GM11168 (cell line): Measurements from ENCODE around the gene ASTN1.

Experiments used
- in situ Hi-C: fragments of 300-500 bp; cut with MboI; formaldehyde crosslinking; loops from one replicate; pipeline ENCODE4 v1.12.0; 2022; ENCODE audit warnings: low sequenced_read_pairs; ENCODE audit not compliant: unreplicated experiment

ASTN1 gene

GRCh38 chr1:177170756-177171535, 6.4 kb upstream of the ASTN1 start, which contains the start of gene BRINP2:
BRINP2 (plus strand) TSS chr1:177170958; CDS start chr1:177229877, 58,919 bp downstream.
- in situ Hi-C loops = no loop called here

GRCh38 chr1:177165069-177165439, 542 bp upstream of the ASTN1 start:
- in situ Hi-C loops = no loop called here

DNA sequence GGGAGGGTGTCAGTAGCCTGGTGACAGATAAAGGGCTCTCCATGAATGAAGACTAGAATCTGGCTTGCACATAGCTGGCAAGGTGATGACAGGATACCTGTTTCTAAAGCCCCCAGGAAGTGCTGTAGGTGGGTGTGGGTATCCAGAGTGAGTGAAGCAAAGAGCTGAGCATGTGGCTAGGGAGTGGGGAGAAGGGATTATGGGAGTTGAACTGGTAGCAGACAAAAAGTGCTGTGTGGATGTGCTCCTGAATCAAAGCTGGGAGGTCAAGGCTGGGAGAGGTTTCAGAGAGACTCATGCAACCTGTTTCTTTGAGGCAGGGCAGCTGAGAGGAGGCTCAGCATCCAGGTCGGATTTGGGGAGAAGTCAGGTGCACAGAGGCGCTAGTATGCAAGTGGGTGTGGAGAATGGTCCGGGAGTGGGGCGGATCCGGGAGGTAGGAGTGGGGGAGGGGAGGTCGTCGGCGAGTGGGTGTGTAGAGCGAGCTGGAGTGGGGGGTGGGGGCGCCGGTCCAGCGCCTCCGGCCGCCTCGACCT, 600 bp downstream of the ASTN1 start:
- in situ Hi-C loops = no loop called here

GRCh38 chr1:177162243-177162642, 2.3 kb downstream of the ASTN1 start:
- in situ Hi-C loops = no loop called here

GRCh38 chr1:177146499-177146898, 18.0 kb downstream of the ASTN1 start:
- in situ Hi-C loops = no loop called here

- in situ Hi-C loops = no loop called here
Measured at GRCh38 chr1:177145106-177146070, 19.1 kb downstream of the ASTN1 start.

- in situ Hi-C loops = no loop called here
Measured at GRCh38 chr1:177142791-177143271, 21.7 kb downstream of the ASTN1 start.

- in situ Hi-C loops = no loop called here
Measured at GRCh38 chr1:177142010-177142409, 22.5 kb downstream of the ASTN1 start.

DNA sequence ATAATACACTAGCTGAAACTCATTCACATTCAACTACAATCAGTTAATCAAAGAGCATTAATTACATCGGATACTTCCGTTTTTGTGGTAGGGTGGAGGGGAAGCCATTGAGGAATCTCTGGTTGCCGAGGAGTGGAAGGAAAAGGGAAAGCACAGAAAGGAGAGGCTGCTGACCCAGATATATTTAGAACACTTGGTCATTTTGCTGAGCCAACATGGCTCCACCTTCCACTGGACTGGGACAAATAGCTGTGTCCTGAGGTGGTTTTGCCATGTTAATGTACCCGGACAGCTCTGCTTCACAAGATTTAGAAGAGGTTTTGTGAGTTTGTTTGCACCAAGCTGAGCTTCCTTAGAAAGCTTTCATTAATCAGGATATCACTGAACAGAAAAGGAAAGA, 26.2 kb downstream of the ASTN1 start:
- in situ Hi-C loops = no loop called here

DNA sequence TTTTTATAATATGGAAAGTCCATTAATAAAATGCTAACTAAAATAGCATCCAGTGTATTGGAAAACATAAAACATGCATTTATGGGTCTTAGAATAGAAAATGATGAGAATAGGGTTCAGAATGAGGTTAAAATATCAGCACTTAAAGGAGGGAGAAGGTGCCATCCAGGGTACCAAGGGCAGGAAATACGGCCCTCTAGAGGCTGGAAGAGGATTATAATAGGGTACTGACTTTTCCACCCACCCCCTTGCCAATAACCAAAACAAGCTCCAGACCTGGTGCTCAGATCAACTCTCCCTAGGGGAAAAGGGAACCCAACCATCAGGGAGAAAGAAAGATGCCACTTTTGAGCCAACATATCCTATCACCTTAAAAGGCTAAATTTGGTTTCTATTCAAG, 26.7 kb downstream of the ASTN1 start:
- in situ Hi-C loops = no loop called here

DNA sequence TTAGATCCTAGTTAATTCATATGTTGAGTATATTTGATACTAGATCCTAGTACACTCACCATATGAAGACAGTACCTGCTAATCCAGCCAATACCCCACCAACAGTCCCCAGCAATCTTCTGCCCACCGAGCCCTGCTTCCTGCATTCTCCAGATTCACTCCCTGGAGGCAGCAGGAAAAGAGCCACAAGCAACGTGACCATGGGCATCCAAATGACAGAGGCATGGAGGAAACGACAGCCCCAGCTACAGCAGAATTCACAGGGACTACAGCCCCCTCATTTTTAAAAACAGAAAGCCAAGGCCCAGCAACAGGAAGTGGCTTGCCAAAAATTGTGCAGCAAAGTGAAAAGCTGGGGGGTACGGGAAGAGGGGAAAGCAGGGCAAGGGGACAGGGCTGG, 29.3 kb downstream of the ASTN1 start:
- in situ Hi-C loops = no loop called here

DNA sequence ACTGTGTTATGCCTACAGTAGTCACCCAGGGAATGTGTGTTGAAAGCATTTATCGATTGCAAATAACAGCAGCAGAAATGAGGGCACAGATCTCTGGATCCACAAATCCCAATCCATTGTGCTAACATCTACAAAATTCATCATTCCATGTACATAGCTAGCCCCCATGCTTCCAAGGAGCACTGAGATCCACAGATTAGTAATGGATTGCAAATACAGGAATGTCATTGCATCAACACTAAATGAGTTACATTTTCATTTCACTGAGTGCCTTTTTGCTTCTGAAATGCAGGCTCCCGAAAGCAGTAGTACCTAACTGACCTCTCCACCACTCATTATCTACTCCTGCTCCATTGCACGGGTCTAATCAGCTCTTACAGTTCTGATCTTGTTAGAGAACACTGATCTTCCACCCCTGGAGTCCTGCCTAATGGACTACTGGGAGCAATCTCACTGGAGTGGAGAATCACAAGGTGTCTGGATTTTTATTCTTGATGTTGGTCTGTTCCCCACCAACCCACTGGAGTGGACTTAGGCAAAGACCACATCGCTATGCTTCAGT, 30.5 kb downstream of the ASTN1 start:
- in situ Hi-C loops = no loop called here

DNA sequence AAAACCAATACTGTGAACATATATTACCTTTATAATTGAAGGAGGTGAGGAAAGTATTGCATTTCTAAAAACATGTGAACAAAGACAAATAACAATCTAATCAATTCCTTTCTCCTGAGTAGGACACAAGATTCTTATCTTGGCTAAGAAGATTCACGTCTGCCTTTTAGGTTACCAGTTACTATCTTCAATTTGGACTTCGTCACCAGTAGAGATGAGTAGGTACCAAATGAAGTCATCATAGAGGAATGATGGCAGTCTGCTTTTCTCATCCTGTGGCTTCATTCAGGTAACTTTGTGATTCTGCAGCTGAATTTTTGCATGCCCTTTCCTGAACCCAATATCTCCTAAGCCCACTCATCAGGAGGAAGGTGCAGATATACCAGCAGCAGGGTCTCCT, 32.4 kb downstream of the ASTN1 start:
- in situ Hi-C loops = no loop called here

GRCh38 chr1:177131723-177132122, 32.8 kb downstream of the ASTN1 start:
- in situ Hi-C loops = no loop called here

DNA sequence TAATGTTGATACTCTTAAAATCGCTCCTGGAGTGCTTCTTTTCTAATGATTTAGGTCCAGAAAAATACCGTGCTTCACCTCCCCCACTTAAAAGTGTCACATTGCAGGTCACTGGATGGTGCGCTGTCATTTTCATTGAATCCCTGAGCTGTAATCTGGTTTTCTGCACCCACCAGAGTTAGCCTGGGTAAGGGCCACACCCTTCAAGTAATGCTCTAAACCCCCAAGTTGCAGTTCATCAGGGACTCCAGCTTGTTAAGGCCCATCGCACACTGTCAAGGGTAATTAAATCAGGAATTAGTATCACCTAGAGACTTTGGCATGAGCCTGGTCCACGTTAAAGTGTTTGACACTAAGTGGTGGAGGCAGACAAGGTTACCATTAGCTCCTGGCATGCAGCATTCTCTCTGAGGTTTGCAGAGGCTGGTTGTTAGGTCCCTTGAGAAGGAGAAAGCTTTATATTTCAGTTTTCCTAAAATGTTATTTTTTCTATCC, 34.0 kb downstream of the ASTN1 start:
- in situ Hi-C loops = no loop called here

- in situ Hi-C loops = no loop called here
Measured at GRCh38 chr1:177128665-177129281, 35.7 kb downstream of the ASTN1 start.

- in situ Hi-C loops = no loop called here
Measured at GRCh38 chr1:177126267-177126666, 38.2 kb downstream of the ASTN1 start.

DNA sequence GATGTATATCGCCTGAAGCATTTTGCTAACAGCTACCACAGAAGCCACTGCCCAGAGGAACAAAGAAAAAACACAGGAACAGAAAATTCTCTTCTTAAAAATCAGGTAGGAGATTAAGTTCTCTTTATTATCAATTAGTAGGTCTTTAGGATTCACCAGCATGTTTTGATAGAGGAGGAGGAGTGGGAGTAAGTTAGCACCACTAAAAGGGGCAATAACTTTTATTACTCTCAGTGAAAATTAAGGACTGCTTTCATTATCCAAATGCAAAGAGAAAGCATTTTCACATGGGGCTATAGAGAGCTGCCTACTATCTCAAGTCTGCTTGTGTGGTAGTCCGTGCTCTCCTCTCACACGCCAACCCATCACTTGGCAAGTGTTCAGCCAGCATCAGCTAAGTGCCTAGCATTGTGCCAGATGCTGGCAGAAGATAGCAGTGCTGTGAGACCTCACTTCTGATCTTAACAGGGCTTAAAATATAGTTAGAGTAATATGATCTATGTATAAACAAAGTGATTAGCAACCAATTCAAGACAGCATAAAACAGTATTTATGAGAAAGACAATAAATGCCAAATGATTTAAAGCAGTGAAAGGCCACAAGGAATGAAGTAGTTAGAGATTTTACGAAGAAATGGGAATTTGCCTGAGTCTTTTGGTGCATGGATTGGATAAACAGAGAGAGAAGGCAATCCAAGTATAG, 39.8 kb downstream of the ASTN1 start:
- in situ Hi-C loops = no loop called here
